SK-N-SH (cell line): ENCODE measurements around the gene GALT. TPM values are rescaled to one million over a fixed set of nuclear protein-coding genes. Genes with fewer than 3 reads are reported as not detected.

Source experiments
- CTCF ChIA-PET: fragments of 300-600, 350-600 bp; formaldehyde crosslinking; extraction: SDS; loops from one replicate; lab custom pipeline; 2021; lab: Yijun Ruan, JAX
- POLR2A ChIA-PET: fragments of 350-600 bp; sonication (Branson Sonifier 250); formaldehyde crosslinking; extraction: SDS; loops from one replicate; lab custom pipeline; 2020; ENCODE audit warnings: antibody characterized with exemption, inconsistent platforms; lab: Yijun Ruan, JAX
- DNase-seq: peaks from one replicate; pipeline ENCODE4 v3.0.0; 2012
- H2AFZ ChIP-seq: fragments of 200-600 bp; sonication (generic); 2 replicates; pipeline ENCODE4 v1.8.1; 2016; ENCODE audit warnings: antibody characterized with exemption, mild to moderate bottlenecking, low read depth
- H3F3A ChIP-seq: fragments of 200-600 bp; sonication (generic); replicated peaks from 2 replicates; pipeline ENCODE3; 2016; ENCODE audit warnings: antibody characterized with exemption, mild to moderate bottlenecking; ENCODE audit not compliant: insufficient read depth
- H3K27ac ChIP-seq, 2 experiments: fragments of 200-500 bp in 1 of 2; fragments of 200-600 bp in 1 of 2; sonication (Bioruptor generic) in 1 of 2; sonication (generic), shearing (Covaris generic) in 1 of 2; 2 replicates each; pipeline versions ENCODE4 v1.5.1 to v1.6.1; 2014 to 2016; ENCODE audit warnings: low read depth in 2 of 2, inconsistent platforms in 1 of 2, low read length in 1 of 2, mild to moderate bottlenecking in 1 of 2, mixed read lengths in 1 of 2
- H3K27me3 ChIP-seq: fragments of 200-600 bp; sonication (generic), shearing (Covaris generic); 2 replicates; pipeline ENCODE4 v1.6.1; 2016; ENCODE audit warnings: mixed run types; ENCODE audit not compliant: insufficient read depth
- H3K36me3 ChIP-seq, 2 experiments: fragments of 200-500 bp in 1 of 2; fragments of 200-600 bp in 1 of 2; sonication (Bioruptor generic) in 1 of 2; sonication (generic) in 1 of 2; replicated peaks in 1 of 2; 2 replicates each; pipeline versions ENCODE3 to v1.5.1; 2014 to 2016; ENCODE audit warnings: low read length in 1 of 2, mild to moderate bottlenecking in 1 of 2; ENCODE audit not compliant: insufficient read depth in 2 of 2, control insufficient read depth in 1 of 2
- H3K4me1 ChIP-seq, 2 experiments: fragments of 200-500 bp in 1 of 2; fragments of 200-600 bp in 1 of 2; sonication (Bioruptor generic) in 1 of 2; sonication (generic), shearing (Covaris generic) in 1 of 2; 2 replicates each; pipeline versions ENCODE4 v1.5.1 to v1.6.1; 2014 to 2016; ENCODE audit warnings: low read depth in 1 of 2, low read length in 1 of 2, mixed run types in 1 of 2; ENCODE audit not compliant: insufficient read depth in 2 of 2, control insufficient read depth in 1 of 2
- H3K4me2 ChIP-seq: fragments of 200-600 bp; sonication (generic), shearing (Covaris generic); 2 replicates; pipeline ENCODE4 v1.6.1; 2017; ENCODE audit warnings: mixed run types
- H3K4me3 ChIP-seq, 2 experiments: fragments of 200-500 bp in 1 of 2; fragments of 200-600 bp in 1 of 2; sonication (Bioruptor generic) in 1 of 2; sonication (generic), shearing (Covaris generic) in 1 of 2; 2 replicates each; pipeline versions ENCODE4 v1.5.1 to v1.8.1; 2014 to 2016; ENCODE audit warnings: low read depth in 2 of 2, inconsistent platforms in 1 of 2, low read length in 1 of 2, mild to moderate bottlenecking in 1 of 2, mixed read lengths in 1 of 2, moderate library complexity in 1 of 2
- H3K79me2 ChIP-seq: fragments of 200-600 bp; sonication (generic); 2 replicates; pipeline ENCODE4 v1.8.1; 2017; ENCODE audit warnings: mild to moderate bottlenecking; ENCODE audit not compliant: insufficient read depth
- H3K9ac ChIP-seq: fragments of 200-600 bp; sonication (generic); 2 replicates; pipeline ENCODE4 v1.6.1; 2017; ENCODE audit warnings: mixed run types
- H3K9me2 ChIP-seq: fragments of 200-600 bp; sonication (generic); 2 replicates; pipeline ENCODE4 v1.6.1; 2017; ENCODE audit warnings: mixed run types
- H3K9me3 ChIP-seq: fragments of 200-600 bp; sonication (generic); 2 replicates; pipeline ENCODE4 v1.6.1; 2017; ENCODE audit warnings: mixed run types, mild to moderate bottlenecking, moderate library complexity
- H4K20me1 ChIP-seq: fragments of 200-600 bp; sonication (generic); 2 replicates; pipeline ENCODE4 v1.6.1; 2017; ENCODE audit warnings: mild to moderate bottlenecking, mixed run types; ENCODE audit not compliant: insufficient read depth
- CHD2 ChIP-seq: fragments of 150-350 bp; IDR thresholded peaks from 2 replicates; pipeline ENCODE4 v1.6.1; 2018; ENCODE audit warnings: low read length; ENCODE audit not compliant: partially characterized antibody
- EP300 ChIP-seq, 2 experiments: IDR thresholded peaks; 2 replicates each; pipeline versions ENCODE4 v1.4.0 to v1.6.1; 2012; ENCODE audit warnings: borderline replicate concordance in 1 of 2, low read depth in 1 of 2, low read length in 1 of 2
- FOSL2 ChIP-seq: IDR thresholded peaks from 2 replicates; pipeline ENCODE4 v1.4.0; 2012; ENCODE audit warnings: low read depth, mild to moderate bottlenecking, moderate library complexity, borderline replicate concordance
- GATA2 ChIP-seq: sonication (generic); formaldehyde crosslinking; IDR thresholded peaks from 2 replicates; pipeline ENCODE4 v1.5.0; 2020; ENCODE audit warnings: mild to moderate bottlenecking, missing genetic modification reagents
- MXI1 ChIP-seq: IDR thresholded peaks from 2 replicates; pipeline ENCODE4 v1.6.1; 2012; ENCODE audit warnings: mild to moderate bottlenecking, low read depth, low read length, improper control_type of control experiment
- NRF1 ChIP-seq: IDR thresholded peaks from 2 replicates; pipeline ENCODE4 v1.6.1; 2012; ENCODE audit warnings: low read depth, mild to moderate bottlenecking, low read length
- POLR2AphosphoS5 ChIP-seq: IDR thresholded peaks from 2 replicates; pipeline ENCODE4 v1.6.1; 2012; ENCODE audit warnings: low read depth, low read length
- RCOR1 ChIP-seq: fragments of 150-350 bp; IDR thresholded peaks from 2 replicates; pipeline ENCODE4 v1.6.1; 2017; ENCODE audit warnings: antibody characterized with exemption, low read length
- RFX5 ChIP-seq: IDR thresholded peaks from 2 replicates; pipeline ENCODE4 v1.6.1; 2012; ENCODE audit warnings: mild to moderate bottlenecking, improper control_type of control experiment, low read length
- RXRA ChIP-seq: IDR thresholded peaks from 2 replicates; pipeline ENCODE4 v1.4.0; 2012; ENCODE audit warnings: low read depth, mild to moderate bottlenecking, borderline replicate concordance
- TAF1 ChIP-seq: IDR thresholded peaks from 2 replicates; pipeline ENCODE4 v1.6.1; 2012; ENCODE audit warnings: low read depth, mild to moderate bottlenecking, low read length, moderate library complexity, borderline replicate concordance
- TCF12 ChIP-seq: IDR thresholded peaks from 2 replicates; pipeline ENCODE4 v1.4.0; 2012
- WGBS: methylation state at CpG from one replicate; pipeline ENCODE4 v1.1.6; 2017; ENCODE audit warnings: low lambda C conversion rate; 5-methylcytosine and 5-hydroxymethylcytosine counted together
- polyA plus RNA-seq, 3 experiments: library from polyadenylated mRNA; depleted of rRNA; stranded (reverse); fragments of >200 nt; gene quantifications; 2 replicates each; pipeline ENCODE4 v1.2.3, GENCODE V29; 2012
- TF ChIP-seq, protein P1 (sequence below): fragments of 200-600 bp; sonication (generic); IDR thresholded peaks from 2 replicates; pipeline ENCODE4 v1.6.1; 2017; ENCODE audit warnings: antibody characterized with exemption, mild to moderate bottlenecking, moderate library complexity
- TF ChIP-seq, protein P2 (sequence below): IDR thresholded peaks from 2 replicates; pipeline ENCODE4; 2012
- TF ChIP-seq, protein P3 (sequence below): fragments of 150-350 bp; IDR thresholded peaks from 2 replicates; pipeline ENCODE4 v1.6.1; 2017; ENCODE audit warnings: antibody characterized with exemption, low read length, low read depth, borderline replicate concordance

The GALT gene
- polyA plus RNA-seq, 1 of the 3 experiments (the other 2 are of a cell fraction), result 45.9 TPM

DNA sequence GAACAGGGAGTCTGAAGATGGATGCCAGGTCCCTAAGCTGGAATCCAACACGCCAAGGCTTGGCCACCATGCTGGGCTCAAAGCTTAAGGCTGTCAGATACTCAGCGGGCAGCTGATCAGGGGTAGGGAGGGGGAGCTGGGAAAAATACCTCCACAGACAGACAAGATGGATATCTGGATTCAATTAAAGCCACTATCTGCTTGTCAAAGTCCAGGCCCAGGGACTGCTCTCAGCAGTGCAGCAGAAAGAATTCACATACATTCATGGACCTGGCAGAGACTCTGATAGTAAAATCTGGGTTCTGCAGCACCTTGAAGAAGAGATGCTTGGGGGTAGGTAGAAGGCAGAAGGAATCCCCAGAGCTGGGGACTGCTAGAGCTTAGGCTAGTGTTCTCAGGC is 31.3 kb upstream of the GALT start:
- peak; percentile 75 for DNase-seq
- POLR2A ChIA-PET, result interaction anchor here (0.9 to 1.2 kb wide), 2 partner anchors 22 to 31 kb away, joined by 3 to 11 read pairs; partner anchors contain the start of genes GALT and SIGMAR1
- CTCF ChIA-PET, result interaction anchor here (0.9 to 8.8 kb wide), 10 partner anchors 10 to 211 kb away, joined by 3 to 256 read pairs (median 6); partner anchors contain the start of genes ARID3C, GALT and SIGMAR1
- H3K9ac ChIP-seq, result no peak overlapping the region
- WGBS, result 60% methylated on average over 2 of the region's 2 CpGs
- peaks cover 5 to 43% of the 10 kb centered on the region in 2 experiments; a peak in 2 of 4 replicates for H3K4me1 ChIP-seq
- H3K79me2 ChIP-seq, result peaks cover 23% of the 10 kb centered on the region
- H3K27me3 ChIP-seq, result no peaks in the 10 kb centered on the region
- peaks cover 23 to 34% of the 10 kb centered on the region in 2 experiments for H3K36me3 ChIP-seq
- H3K4me3 ChIP-seq, result no peak overlapping the region
- H3K9me3 ChIP-seq, result no peaks in the 10 kb centered on the region
- no peak overlapping the region for H3K4me2 ChIP-seq
- TF ChIP-seq, protein P1, sequence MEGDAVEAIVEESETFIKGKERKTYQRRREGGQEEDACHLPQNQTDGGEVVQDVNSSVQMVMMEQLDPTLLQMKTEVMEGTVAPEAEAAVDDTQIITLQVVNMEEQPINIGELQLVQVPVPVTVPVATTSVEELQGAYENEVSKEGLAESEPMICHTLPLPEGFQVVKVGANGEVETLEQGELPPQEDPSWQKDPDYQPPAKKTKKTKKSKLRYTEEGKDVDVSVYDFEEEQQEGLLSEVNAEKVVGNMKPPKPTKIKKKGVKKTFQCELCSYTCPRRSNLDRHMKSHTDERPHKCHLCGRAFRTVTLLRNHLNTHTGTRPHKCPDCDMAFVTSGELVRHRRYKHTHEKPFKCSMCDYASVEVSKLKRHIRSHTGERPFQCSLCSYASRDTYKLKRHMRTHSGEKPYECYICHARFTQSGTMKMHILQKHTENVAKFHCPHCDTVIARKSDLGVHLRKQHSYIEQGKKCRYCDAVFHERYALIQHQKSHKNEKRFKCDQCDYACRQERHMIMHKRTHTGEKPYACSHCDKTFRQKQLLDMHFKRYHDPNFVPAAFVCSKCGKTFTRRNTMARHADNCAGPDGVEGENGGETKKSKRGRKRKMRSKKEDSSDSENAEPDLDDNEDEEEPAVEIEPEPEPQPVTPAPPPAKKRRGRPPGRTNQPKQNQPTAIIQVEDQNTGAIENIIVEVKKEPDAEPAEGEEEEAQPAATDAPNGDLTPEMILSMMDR, result no peak
- TF ChIP-seq TAF1, result no peak
- TF ChIP-seq, protein P2, sequence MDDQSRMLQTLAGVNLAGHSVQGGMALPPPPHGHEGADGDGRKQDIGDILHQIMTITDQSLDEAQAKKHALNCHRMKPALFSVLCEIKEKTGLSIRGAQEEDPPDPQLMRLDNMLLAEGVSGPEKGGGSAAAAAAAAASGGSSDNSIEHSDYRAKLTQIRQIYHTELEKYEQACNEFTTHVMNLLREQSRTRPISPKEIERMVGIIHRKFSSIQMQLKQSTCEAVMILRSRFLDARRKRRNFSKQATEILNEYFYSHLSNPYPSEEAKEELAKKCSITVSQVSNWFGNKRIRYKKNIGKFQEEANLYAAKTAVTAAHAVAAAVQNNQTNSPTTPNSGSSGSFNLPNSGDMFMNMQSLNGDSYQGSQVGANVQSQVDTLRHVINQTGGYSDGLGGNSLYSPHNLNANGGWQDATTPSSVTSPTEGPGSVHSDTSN, result no peak
- peak; percentile 58; the same call in 1 of the 2 replicates for TF ChIP-seq MXI1
- no peak for TF ChIP-seq NRF1
- peak; percentile 99 for TF ChIP-seq RCOR1
- TF ChIP-seq RXRA, result no peak
- TF ChIP-seq, protein P3, sequence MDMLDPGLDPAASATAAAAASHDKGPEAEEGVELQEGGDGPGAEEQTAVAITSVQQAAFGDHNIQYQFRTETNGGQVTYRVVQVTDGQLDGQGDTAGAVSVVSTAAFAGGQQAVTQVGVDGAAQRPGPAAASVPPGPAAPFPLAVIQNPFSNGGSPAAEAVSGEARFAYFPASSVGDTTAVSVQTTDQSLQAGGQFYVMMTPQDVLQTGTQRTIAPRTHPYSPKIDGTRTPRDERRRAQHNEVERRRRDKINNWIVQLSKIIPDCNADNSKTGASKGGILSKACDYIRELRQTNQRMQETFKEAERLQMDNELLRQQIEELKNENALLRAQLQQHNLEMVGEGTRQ, result no peak
- peak in 1 of 2 experiments; percentile 51; a peak in 2 of 4 replicates for TF ChIP-seq EP300 (IDR thresholded peaks at IDR 0.05; ENCODE audit: borderline replicate concordance in 1 of 2, low read depth in 1 of 2, low read length in 1 of 2)
- TF ChIP-seq GATA2 (CRISPR knock-in tag), result peak; percentile 70
- TF ChIP-seq FOSL2, result no peak
- peak; percentile 42 for TF ChIP-seq CHD2
- TF ChIP-seq POLR2AphosphoS5, result no peak
- peak; percentile 26; the same call in 1 of the 2 replicates for TF ChIP-seq TCF12
- no peak for TF ChIP-seq RFX5
- no peaks in the 10 kb centered on the region for H4K20me1 ChIP-seq
- no peaks in the 10 kb centered on the region for H3K9me2 ChIP-seq
- H3F3A ChIP-seq, result no peaks in the 10 kb centered on the region
- no peak overlapping the region for H3K27ac ChIP-seq
- H2AFZ ChIP-seq, result no peak overlapping the region
